GM18861 (cell line): ENCODE data around the gene PCDH15.

ENCODE experiments used
- ATAC-seq: cut with Tn5 transposase; IDR thresholded peaks from one replicate; pipeline ENCODE4 v1.9.1; 2021; ENCODE audit not compliant: unreplicated experiment

The PCDH15 gene

GRCh38 chr10:54800741-54801421, at the start of gene PCDH15:
PCDH15 (minus strand) TSS chr10:54801231; CDS start chr10:54664262, 136,969 bp downstream.
- ATAC-seq = no peak

- ATAC-seq = no peak
Measured at GRCh38 chr10:54843932-54844331, 42.9 kb upstream of the PCDH15 start.

GRCh38 chr10:54843085-54843646, 42.1 kb upstream of the PCDH15 start:
- no peak for ATAC-seq

GRCh38 chr10:54837479-54837878, 36.4 kb upstream of the PCDH15 start:
- no peak for ATAC-seq

- ATAC-seq = no peak
Measured at GRCh38 chr10:54833029-54833428, 32.0 kb upstream of the PCDH15 start.

GRCh38 chr10:54826994-54827560, 26.0 kb upstream of the PCDH15 start:
- ATAC-seq = no peak

GRCh38 chr10:54815583-54815982, 14.6 kb upstream of the PCDH15 start:
- ATAC-seq = no peak

- no peak for ATAC-seq
Measured at GRCh38 chr10:54808186-54808935, 7.3 kb upstream of the PCDH15 start.

DNA sequence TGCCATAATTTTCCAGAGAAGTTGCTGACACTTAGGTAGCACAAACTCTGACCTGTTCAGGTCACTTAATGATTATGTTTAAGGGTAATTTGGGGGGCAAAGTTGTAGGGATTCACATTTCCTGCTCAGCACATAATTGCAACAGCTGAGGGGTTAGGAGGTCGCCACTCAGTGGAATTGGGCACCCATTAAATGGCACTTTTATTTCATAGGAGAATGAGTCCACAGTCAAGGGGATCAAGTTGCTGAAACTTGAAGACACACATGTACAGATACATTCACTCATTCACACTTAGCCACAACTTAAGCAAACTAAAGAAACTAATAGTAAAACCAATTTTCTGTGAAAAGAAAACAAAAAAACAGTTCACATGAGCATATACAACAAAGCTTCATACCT, 1.5 kb downstream of the PCDH15 start:
- no peak for ATAC-seq

DNA sequence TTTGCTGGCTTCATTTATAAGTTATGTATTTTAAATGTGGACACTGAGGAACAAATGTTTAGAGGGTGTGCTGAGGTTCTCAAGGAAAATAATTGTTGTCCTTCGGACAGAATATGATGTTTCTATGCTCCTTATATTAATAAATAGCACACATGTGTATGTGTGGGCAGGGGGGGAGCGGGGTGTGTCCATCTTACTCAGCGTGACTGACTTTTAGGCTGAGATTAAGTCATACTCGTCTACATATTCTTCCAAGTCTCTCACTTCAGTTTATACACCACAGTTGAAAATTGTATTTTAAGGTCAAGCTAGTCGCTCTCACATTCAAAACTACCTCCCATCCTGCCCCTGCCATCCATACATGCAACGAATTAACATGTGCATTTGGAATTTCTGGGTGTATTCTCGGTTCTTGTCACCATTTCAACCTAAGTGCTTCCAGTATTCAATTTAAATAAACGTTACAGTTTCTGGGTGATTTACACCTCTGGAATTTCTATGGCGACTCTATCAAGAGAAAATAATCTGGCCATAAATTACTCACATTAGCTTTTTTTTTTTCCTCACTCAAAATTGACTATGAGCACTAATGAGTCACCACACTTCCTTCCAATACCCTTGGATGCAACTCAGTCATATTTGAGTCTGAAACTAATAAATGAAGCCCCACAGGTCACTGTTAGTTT, 3.3 kb downstream of the PCDH15 start:
- no peak for ATAC-seq

DNA sequence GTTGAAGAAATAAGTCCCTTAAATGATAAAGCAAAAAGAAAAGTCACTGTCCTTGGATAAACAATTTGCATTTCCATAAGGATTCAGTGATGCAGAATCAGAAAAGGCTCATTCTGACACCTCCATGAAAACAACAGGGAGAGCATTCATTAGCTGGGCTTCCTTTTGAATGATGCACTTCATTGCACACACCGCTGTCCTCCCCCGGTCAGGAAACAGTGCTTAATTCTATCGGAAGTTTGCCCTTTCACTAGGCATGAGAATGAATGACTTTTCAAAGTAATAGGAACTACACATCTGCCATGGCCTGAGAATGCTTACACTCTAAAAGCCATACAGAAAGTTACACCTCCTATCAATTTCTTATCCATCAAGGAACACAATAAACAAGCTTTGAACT, 4.2 kb downstream of the PCDH15 start:
- ATAC-seq = no peak

DNA sequence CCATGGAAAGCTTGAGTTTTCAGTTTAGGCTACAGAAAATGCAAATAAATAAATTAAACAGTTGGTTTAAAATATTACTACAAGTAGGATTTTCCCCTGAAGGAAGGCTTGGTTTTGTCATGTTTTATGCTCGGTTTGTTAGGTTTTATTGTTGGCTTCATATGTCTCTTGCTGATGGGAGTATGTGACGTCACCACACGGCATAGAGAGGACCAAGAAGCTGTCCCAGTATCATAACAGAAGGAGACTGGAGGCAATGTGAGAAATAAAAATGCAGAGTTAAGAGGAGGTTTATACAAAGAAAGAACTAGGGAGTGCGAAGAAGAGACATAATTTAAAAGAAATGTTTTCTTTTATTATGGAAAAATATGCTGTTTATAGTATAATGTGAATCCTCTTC, 24.4 kb downstream of the PCDH15 start:
- no peak for ATAC-seq

DNA sequence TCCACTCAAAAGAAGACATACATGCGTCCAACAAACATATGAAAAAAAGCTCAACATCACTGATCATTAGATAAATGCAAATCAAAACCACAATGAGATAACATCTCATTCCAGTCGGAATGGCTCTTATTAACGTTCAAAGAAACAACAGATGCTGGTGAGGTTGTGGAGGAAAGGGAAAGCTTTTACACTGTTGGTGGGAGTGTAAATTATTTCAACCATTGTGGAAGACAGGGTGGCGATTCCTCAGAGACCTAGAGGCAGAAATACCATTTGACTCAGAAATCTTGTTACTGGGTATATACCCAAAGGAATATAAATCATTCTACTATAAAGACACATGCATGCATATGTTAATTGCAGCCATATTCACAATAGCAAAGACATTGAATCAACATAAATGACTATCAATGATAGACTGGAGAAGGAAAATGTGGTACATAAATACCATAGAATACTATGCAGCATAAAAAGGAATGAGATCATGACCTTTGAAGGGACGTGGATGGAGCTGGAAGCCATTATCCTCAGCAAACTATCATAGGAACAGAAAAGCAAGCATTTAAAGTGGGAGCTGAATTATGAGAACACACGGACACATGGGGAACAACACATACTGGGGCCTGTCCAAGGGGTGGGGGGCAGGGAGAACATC, 28.4 kb downstream of the PCDH15 start:
- no peak for ATAC-seq

- no peak for ATAC-seq
Measured at GRCh38 chr10:54769051-54769450, 32.0 kb downstream of the PCDH15 start.

DNA sequence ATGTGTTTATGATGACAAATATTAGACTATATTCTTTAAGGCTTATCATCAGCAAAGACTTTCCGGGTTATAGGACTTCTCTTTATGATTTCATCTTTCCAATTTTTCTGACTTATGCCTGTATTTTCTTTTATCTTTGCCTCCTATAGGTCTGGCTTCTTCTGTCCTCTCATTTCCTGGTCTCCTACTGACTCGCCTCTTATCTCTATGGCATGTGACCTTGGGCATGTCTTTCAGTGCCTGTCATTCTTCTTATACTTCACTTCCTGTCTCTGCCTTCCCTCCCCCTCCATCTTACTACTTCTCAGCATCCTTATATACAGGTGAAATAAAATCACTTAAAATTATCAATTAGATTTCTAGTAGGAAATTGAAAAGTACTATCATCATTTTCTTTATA, 42.2 kb downstream of the PCDH15 start:
- no peak for ATAC-seq

GRCh38 chr10:54749623-54750022, 51.4 kb downstream of the PCDH15 start:
- ATAC-seq = no peak

GRCh38 chr10:54745436-54745835, 55.6 kb downstream of the PCDH15 start:
- ATAC-seq = no peak

GRCh38 chr10:54742416-54742815, 58.6 kb downstream of the PCDH15 start:
- ATAC-seq = no peak

GRCh38 chr10:54728511-54728910, 72.5 kb downstream of the PCDH15 start:
- ATAC-seq = no peak

GRCh38 chr10:54722075-54722474, 79.0 kb downstream of the PCDH15 start:
- no peak for ATAC-seq

GRCh38 chr10:54710918-54711317, 90.1 kb downstream of the PCDH15 start:
- ATAC-seq = no peak
